Astrocyte (in vitro differentiated cells and primary cell): Measurements from ENCODE around the gene C6orf89.

Experiments used
- EZH2 ChIP-seq: IDR thresholded peaks from 2 replicates; pipeline ENCODE4 v1.6.1; 2012; ENCODE audit warnings: mild to moderate bottlenecking, low read length, inconsistent platforms; ENCODE audit not compliant: insufficient read depth
- TF ChIP-seq, protein P1 (sequence below): IDR thresholded peaks from 2 replicates; pipeline ENCODE4 v1.5.1; 2011; ENCODE audit warnings: low read depth, mild to moderate bottlenecking, inconsistent platforms, low read length, moderate library complexity; ENCODE audit not compliant: insufficient read depth

DNA sequence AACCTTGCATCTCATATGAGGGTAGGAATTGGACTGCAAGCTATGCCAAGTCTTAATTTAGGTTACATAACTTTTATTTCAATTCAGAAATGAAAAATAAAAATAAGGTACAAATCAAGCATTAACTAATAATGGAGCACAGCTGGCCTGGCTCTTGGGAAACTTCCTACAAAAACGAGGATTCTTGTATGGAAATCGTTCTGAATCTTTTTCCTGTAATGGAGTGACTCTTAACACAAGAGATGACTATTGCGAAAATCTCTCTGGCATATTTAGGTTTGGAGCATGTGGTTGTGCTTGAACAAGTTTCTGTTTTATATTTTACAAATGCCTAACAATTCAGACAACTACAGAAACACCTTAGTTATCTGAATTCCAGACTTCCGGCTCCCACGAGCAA, 34.8 kb downstream of the C6orf89 start:
- TF ChIP-seq, protein P1, sequence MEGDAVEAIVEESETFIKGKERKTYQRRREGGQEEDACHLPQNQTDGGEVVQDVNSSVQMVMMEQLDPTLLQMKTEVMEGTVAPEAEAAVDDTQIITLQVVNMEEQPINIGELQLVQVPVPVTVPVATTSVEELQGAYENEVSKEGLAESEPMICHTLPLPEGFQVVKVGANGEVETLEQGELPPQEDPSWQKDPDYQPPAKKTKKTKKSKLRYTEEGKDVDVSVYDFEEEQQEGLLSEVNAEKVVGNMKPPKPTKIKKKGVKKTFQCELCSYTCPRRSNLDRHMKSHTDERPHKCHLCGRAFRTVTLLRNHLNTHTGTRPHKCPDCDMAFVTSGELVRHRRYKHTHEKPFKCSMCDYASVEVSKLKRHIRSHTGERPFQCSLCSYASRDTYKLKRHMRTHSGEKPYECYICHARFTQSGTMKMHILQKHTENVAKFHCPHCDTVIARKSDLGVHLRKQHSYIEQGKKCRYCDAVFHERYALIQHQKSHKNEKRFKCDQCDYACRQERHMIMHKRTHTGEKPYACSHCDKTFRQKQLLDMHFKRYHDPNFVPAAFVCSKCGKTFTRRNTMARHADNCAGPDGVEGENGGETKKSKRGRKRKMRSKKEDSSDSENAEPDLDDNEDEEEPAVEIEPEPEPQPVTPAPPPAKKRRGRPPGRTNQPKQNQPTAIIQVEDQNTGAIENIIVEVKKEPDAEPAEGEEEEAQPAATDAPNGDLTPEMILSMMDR = no peak
- no peak for TF ChIP-seq EZH2
